ENCODE data around the gene ANKLE1. TPM values are rescaled to one million over a fixed set of nuclear protein-coding genes. Genes with fewer than 3 reads are reported as not detected.

ANKLE1 gene
- total RNA-seq, 1 experiment from 2014 or later, result 16.5 TPM

GRCh38 chr19:17255150-17255621, 26.5 kb upstream of the ANKLE1 start:
- H2AK5ac ChIP-seq (ENCODE audit: insufficient read length, low read length), result no peak overlapping the region
- no peak overlapping the region for H2BK12ac ChIP-seq (ENCODE audit: insufficient read length, low read depth, low read length)
- no peak overlapping the region for H2BK15ac ChIP-seq (ENCODE audit: low read depth, low read length)
- H4K20me1 ChIP-seq (ENCODE audit: control insufficient read depth, insufficient read depth, insufficient read length), result no peaks in the 10 kb centered on the region
- no peak overlapping the region for H3K27ac ChIP-seq (ENCODE audit: insufficient read length, low read depth, low read length)
- no peak overlapping the region for H3K23ac ChIP-seq (ENCODE audit: insufficient read length, low read depth, low read length)
- no peak overlapping the region for H3K4me2 ChIP-seq (ENCODE audit: insufficient read depth, insufficient read length, low read length)
- no peak overlapping the region for H3K14ac ChIP-seq (ENCODE audit: insufficient read depth, low read length)
- H3K9ac ChIP-seq (ENCODE audit: extremely low read depth, insufficient read length, low read length), result no peak overlapping the region
- peak; percentile 65 for DNase-seq
- H3K4me1 Mint-ChIP-seq, result no peaks in the 10 kb centered on the region; a peak in 2 of 4 replicates
- no peaks in the 10 kb centered on the region for H3K79me1 ChIP-seq (ENCODE audit: insufficient read depth, low read depth, low read length, poor library complexity, severe bottlenecking)
- no peak overlapping the region for H2AFZ ChIP-seq (ENCODE audit: low read length)
- H3K27ac Mint-ChIP-seq, result peak overlapping the region in 1 of 3 experiments; percentile 95; a peak in 2 of 7 replicates
- no peak overlapping the region for H4K5ac ChIP-seq (ENCODE audit: insufficient read length, low read depth, low read length)
- H3K27me3 ChIP-seq (ENCODE audit: insufficient read depth, low read length), result no peaks in the 10 kb centered on the region
- no peak overlapping the region for H3K18ac ChIP-seq (ENCODE audit: insufficient read length, low read depth, low read length)
- WGBS (ENCODE audit: extremely low coverage, insufficient read length, low lambda C conversion rate), result no CpG with 5 or more reads among the region's 18 CpGs
- H3K27me3 Mint-ChIP-seq (ENCODE audit: low read depth), result no peaks in the 10 kb centered on the region
- H3K36me3 Mint-ChIP-seq (ENCODE audit: insufficient read depth in 1 of 3, low read depth in 3 of 3), result peaks cover 0 to 22% (median 2%) of the 10 kb centered on the region in 3 experiments; a peak in 4 of 7 replicates
- H3K9me3 ChIP-seq (ENCODE audit: control insufficient read depth, low read depth, low read length), result peaks cover 13% of the 10 kb centered on the region
- H3K4me1 ChIP-seq (ENCODE audit: insufficient read depth, low read length), result no peaks in the 10 kb centered on the region
- no peak overlapping the region for H3K4ac ChIP-seq (ENCODE audit: low read depth, low read length)
- no peaks in the 10 kb centered on the region for H3K79me2 ChIP-seq (ENCODE audit: insufficient read depth, low read length)
- no peak for TF ChIP-seq CTCF (conservative IDR thresholded peaks at IDR 0.05)
- H4K91ac ChIP-seq (ENCODE audit: insufficient read length, low read depth, low read length), result no peak overlapping the region
- no peak overlapping the region for H2BK5ac ChIP-seq (ENCODE audit: insufficient read length, low read length)
- no peak overlapping the region for H3K4me3 Mint-ChIP-seq
- no peak overlapping the region for H3K56ac ChIP-seq (ENCODE audit: insufficient read length, low read depth, low read length)
- no peak overlapping the region for H2BK20ac ChIP-seq (ENCODE audit: low read depth, low read length, poor library complexity, severe bottlenecking)
- no peaks in the 10 kb centered on the region for H3K23me2 ChIP-seq (ENCODE audit: insufficient read length, low read depth, low read length, poor library complexity, severe bottlenecking)
- H3T11ph ChIP-seq (ENCODE audit: low read length), result no peak overlapping the region
- H3K9me3 Mint-ChIP-seq, result no peaks in the 10 kb centered on the region
- no peak overlapping the region for H4K8ac ChIP-seq (replicated peaks; ENCODE audit: insufficient read length, low read depth, low read length)
- H2BK120ac ChIP-seq (ENCODE audit: low read depth, low read length, poor library complexity, severe bottlenecking), result no peak overlapping the region

Data from H9 (cell line).